Measurements from ENCODE around the gene GAL3ST1. TPM values are rescaled to one million over a fixed set of nuclear protein-coding genes. Genes with fewer than 3 reads are reported as not detected.

The GAL3ST1 gene
- polyA plus RNA-seq, 1 donor from 2014 or later: 1.6 TPM

- H3F3A ChIP-seq (ENCODE audit: insufficient read depth, low read length, poor library complexity, severe bottlenecking): no peaks in the 10 kb centered on the region
- H4K20me1 ChIP-seq (ENCODE audit: insufficient read depth): no peaks in the 10 kb centered on the region
- H3K36me3 ChIP-seq (ENCODE audit: insufficient read depth, low read length): no peaks in the 10 kb centered on the region
- no peak for TF ChIP-seq EZH2 (IDR thresholded peaks at IDR 0.05; ENCODE audit: borderline replicate concordance, insufficient read depth, low read length, poor library complexity, severe bottlenecking)
- no peak for TF ChIP-seq SMC3 (conservative IDR thresholded peaks at IDR 0.05; ENCODE audit: poor library complexity)
- TF ChIP-seq, protein P1, sequence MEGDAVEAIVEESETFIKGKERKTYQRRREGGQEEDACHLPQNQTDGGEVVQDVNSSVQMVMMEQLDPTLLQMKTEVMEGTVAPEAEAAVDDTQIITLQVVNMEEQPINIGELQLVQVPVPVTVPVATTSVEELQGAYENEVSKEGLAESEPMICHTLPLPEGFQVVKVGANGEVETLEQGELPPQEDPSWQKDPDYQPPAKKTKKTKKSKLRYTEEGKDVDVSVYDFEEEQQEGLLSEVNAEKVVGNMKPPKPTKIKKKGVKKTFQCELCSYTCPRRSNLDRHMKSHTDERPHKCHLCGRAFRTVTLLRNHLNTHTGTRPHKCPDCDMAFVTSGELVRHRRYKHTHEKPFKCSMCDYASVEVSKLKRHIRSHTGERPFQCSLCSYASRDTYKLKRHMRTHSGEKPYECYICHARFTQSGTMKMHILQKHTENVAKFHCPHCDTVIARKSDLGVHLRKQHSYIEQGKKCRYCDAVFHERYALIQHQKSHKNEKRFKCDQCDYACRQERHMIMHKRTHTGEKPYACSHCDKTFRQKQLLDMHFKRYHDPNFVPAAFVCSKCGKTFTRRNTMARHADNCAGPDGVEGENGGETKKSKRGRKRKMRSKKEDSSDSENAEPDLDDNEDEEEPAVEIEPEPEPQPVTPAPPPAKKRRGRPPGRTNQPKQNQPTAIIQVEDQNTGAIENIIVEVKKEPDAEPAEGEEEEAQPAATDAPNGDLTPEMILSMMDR (IDR thresholded peaks at IDR 0.05; ENCODE audit: poor library complexity, severe bottlenecking): no peak
- no peak for TF ChIP-seq RAD21 (conservative IDR thresholded peaks at IDR 0.05)
- H3K9ac ChIP-seq (ENCODE audit: low read length): no peak overlapping the region
- H3K4me2 ChIP-seq (ENCODE audit: low read length): no peak overlapping the region
- H2AFZ ChIP-seq (ENCODE audit: low read depth, low read length): no peak overlapping the region
- no peaks in the 10 kb centered on the region for H3K9me3 ChIP-seq (ENCODE audit: low read length)
- H3K9me2 ChIP-seq (ENCODE audit: insufficient read depth, low read length): no peaks in the 10 kb centered on the region
- H3K4me3 ChIP-seq (ENCODE audit: low read length): no peak overlapping the region
- no peaks in the 10 kb centered on the region for H3K27me3 ChIP-seq (ENCODE audit: insufficient read depth, low read depth, low read length)
- H3K27ac ChIP-seq (ENCODE audit: low read length): no peak overlapping the region
- no peaks in the 10 kb centered on the region for H3K79me2 ChIP-seq (replicated peaks; ENCODE audit: insufficient read depth, low read length)
Observed at GRCh38 chr22:30614268-30614667, 39.8 kb upstream of the GAL3ST1 start.

DNA sequence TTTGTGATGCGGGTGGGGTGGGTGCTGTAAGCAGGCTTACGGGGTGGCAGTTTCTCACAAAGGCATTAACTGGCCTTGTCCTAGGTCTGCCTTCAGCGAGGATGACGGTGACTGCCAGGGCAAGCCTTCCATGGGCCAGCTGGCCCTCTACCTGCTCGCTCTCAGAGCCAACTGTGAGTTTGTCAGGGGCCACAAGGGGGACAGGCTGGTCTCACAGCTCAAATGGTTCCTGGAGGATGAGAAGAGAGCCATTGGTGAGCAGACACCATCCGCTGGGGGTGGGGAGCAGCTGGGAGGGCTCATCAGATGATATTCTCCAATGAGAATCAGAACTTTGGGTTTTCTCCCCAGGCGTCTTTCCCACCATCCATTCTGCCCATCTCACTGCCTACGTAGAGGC, 38.3 kb upstream of the GAL3ST1 start:
- Histone ChIP-seq H3K27me3 (ENCODE audit: insufficient read depth, low read depth, low read length) (no peaks in the 10 kb centered on the region), H2AFZ (ENCODE audit: low read depth, low read length) (no peak overlapping the region), H3K9me2 (ENCODE audit: insufficient read depth, low read length) (no peaks in the 10 kb centered on the region), H3F3A (ENCODE audit: insufficient read depth, low read length, poor library complexity, severe bottlenecking) (no peaks in the 10 kb centered on the region), H3K9ac (ENCODE audit: low read length) (no peak overlapping the region), H4K20me1 (ENCODE audit: insufficient read depth) (no peaks in the 10 kb centered on the region), H3K4me3 (ENCODE audit: low read length) (no peak overlapping the region), H3K27ac (ENCODE audit: low read length) (no peak overlapping the region), H3K9me3 (ENCODE audit: low read length) (no peaks in the 10 kb centered on the region), H3K36me3 (ENCODE audit: insufficient read depth, low read length) (no peaks in the 10 kb centered on the region), H3K4me2 (ENCODE audit: low read length) (no peak overlapping the region), H3K79me2 (replicated peaks; ENCODE audit: insufficient read depth, low read length) (peaks cover 5% of the 10 kb centered on the region)
- TF ChIP-seq EZH2 (IDR thresholded peaks at IDR 0.05; ENCODE audit: borderline replicate concordance, insufficient read depth, low read length, poor library complexity, severe bottlenecking) (no peak), EP300 (conservative IDR thresholded peaks at IDR 0.05; ENCODE audit: poor library complexity, severe bottlenecking) (no peak), MXI1 (conservative IDR thresholded peaks at IDR 0.05; ENCODE audit: poor library complexity, severe bottlenecking) (no peak), SMC3 (conservative IDR thresholded peaks at IDR 0.05; ENCODE audit: poor library complexity) (no peak), TAF1 (IDR thresholded peaks at IDR 0.05; ENCODE audit: low read depth) (no peak)

- Histone ChIP-seq H3K27ac (ENCODE audit: low read length) (no peak overlapping the region), H3K79me2 (replicated peaks; ENCODE audit: insufficient read depth, low read length) (peaks cover 11% of the 10 kb centered on the region), H3K36me3 (ENCODE audit: insufficient read depth, low read length) (no peaks in the 10 kb centered on the region), H4K20me1 (ENCODE audit: insufficient read depth) (no peaks in the 10 kb centered on the region), H3K9ac (ENCODE audit: low read length) (no peak overlapping the region), H3K4me2 (ENCODE audit: low read length) (no peak overlapping the region), H3K9me2 (ENCODE audit: insufficient read depth, low read length) (no peaks in the 10 kb centered on the region), H2AFZ (ENCODE audit: low read depth, low read length) (no peak overlapping the region), H3F3A (ENCODE audit: insufficient read depth, low read length, poor library complexity, severe bottlenecking) (no peaks in the 10 kb centered on the region), H3K4me3 (ENCODE audit: low read length) (no peak overlapping the region), H3K9me3 (ENCODE audit: low read length) (no peaks in the 10 kb centered on the region), H3K27me3 (ENCODE audit: insufficient read depth, low read depth, low read length) (no peaks in the 10 kb centered on the region)
- TF ChIP-seq POLR2AphosphoS5 (IDR thresholded peaks at IDR 0.05): no peak
- no peak for TF ChIP-seq EZH2 (IDR thresholded peaks at IDR 0.05; ENCODE audit: borderline replicate concordance, insufficient read depth, low read length, poor library complexity, severe bottlenecking)
- no peak for TF ChIP-seq EP300 (conservative IDR thresholded peaks at IDR 0.05; ENCODE audit: poor library complexity, severe bottlenecking)
- no peak for TF ChIP-seq TAF1 (IDR thresholded peaks at IDR 0.05; ENCODE audit: low read depth)
- TF ChIP-seq, protein P1 (IDR thresholded peaks at IDR 0.05; ENCODE audit: poor library complexity, severe bottlenecking): no peak
- TF ChIP-seq, protein P2, sequence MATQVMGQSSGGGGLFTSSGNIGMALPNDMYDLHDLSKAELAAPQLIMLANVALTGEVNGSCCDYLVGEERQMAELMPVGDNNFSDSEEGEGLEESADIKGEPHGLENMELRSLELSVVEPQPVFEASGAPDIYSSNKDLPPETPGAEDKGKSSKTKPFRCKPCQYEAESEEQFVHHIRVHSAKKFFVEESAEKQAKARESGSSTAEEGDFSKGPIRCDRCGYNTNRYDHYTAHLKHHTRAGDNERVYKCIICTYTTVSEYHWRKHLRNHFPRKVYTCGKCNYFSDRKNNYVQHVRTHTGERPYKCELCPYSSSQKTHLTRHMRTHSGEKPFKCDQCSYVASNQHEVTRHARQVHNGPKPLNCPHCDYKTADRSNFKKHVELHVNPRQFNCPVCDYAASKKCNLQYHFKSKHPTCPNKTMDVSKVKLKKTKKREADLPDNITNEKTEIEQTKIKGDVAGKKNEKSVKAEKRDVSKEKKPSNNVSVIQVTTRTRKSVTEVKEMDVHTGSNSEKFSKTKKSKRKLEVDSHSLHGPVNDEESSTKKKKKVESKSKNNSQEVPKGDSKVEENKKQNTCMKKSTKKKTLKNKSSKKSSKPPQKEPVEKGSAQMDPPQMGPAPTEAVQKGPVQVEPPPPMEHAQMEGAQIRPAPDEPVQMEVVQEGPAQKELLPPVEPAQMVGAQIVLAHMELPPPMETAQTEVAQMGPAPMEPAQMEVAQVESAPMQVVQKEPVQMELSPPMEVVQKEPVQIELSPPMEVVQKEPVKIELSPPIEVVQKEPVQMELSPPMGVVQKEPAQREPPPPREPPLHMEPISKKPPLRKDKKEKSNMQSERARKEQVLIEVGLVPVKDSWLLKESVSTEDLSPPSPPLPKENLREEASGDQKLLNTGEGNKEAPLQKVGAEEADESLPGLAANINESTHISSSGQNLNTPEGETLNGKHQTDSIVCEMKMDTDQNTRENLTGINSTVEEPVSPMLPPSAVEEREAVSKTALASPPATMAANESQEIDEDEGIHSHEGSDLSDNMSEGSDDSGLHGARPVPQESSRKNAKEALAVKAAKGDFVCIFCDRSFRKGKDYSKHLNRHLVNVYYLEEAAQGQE (IDR thresholded peaks at IDR 0.05; ENCODE audit: borderline replicate concordance): no peak
- no peak for TF ChIP-seq RAD21 (conservative IDR thresholded peaks at IDR 0.05)
- TF ChIP-seq MXI1 (conservative IDR thresholded peaks at IDR 0.05; ENCODE audit: poor library complexity, severe bottlenecking): no peak
- no peak for TF ChIP-seq SMC3 (conservative IDR thresholded peaks at IDR 0.05; ENCODE audit: poor library complexity)
Observed at GRCh38 chr22:30611197-30611596, 36.7 kb upstream of the GAL3ST1 start.

Data from neural cell (in vitro differentiated cells).